HG03108 (cell line): ENCODE measurements around the gene SRP14.
"Not testable (repeated sequence)": the region's sequence is repeated elsewhere in the genome, so short reads cannot be mapped to it uniquely, and the experiment has no call there.

Experiments used
- ATAC-seq: cut with Tn5 transposase; IDR thresholded peaks from one replicate; pipeline ENCODE4 v1.9.1; 2021; ENCODE audit warnings: moderate library complexity; ENCODE audit not compliant: unreplicated experiment

SRP14 gene

DNA sequence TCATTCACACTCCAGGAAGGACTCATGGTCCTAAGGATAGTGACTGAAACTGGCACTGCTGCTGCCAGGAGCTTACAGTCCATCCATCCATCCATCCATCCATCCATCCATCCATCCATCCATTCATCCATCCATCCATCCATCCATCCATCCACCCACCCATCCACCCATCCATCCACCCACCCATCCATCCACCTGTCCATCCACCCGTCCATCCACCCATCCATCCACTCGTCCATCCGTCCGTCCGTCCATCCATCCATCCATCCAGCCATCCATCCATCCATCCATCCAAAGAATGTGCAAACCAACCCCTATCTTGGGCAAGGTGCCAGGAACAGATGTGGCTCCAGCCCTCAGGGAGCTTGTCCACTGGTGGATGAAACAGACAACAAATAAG is 46.0 kb downstream of the SRP14 start:
- not testable (repeated sequence) for ATAC-seq

GRCh38 chr15:39990706-39991105 is 48.3 kb downstream of the SRP14 start:
- no peak for ATAC-seq

- ATAC-seq = no peak
These were observed 51.2 kb downstream of the SRP14 start for GRCh38 chr15:39987821-39988220.
